ENCODE data around the gene OIP5.

DNA sequence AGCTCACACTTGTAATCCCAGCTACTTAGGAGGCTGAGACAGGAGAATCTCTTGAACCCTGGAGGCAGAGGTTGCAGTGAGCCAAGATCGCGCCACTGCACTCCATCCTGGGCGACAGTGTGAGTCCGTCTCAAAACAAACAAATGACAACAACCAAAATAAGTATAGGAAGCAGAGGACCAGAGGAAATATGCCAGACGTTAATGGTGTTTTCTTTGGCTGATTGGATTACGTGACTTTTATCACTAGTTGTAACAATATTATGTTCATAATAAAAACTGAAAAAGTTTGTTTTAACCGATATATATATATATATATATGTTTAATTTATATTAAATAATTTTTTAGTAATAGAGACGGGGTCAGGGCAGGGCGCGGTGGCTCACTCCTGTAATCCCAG, 22.0 kb upstream of the OIP5 start:
- TF ChIP-seq CTCF (IDR thresholded peaks at IDR 0.05; ENCODE audit: poor library complexity) = no peak
- TF ChIP-seq EZH2phosphoT487 (IDR thresholded peaks at IDR 0.05; ENCODE audit: low read depth, severe bottlenecking, unreplicated experiment) = no peak
- no peak for TF ChIP-seq EZH2 (IDR thresholded peaks at IDR 0.05; ENCODE audit: borderline replicate concordance)
